SU-DHL-6 (cell line): ENCODE results near the gene MIF.
"Not testable (repeated sequence)": the region's sequence is repeated elsewhere in the genome, so short reads cannot be mapped to it uniquely, and the experiment has no call there.

ENCODE experiments used
- H2AFZ ChIP-seq: fragments of 200-600 bp; sonication (generic); 2 replicates; pipeline ENCODE4 v1.6.1; 2014; ENCODE audit warnings: low read depth, mild to moderate bottlenecking, moderate library complexity, mixed read lengths, antibody characterized with exemption, low read length; ENCODE audit not compliant: severe bottlenecking
- H3F3A ChIP-seq: fragments of 200-600 bp; shearing (Covaris generic); 2 replicates; pipeline ENCODE4 v1.6.0; 2016; ENCODE audit warnings: antibody characterized with exemption, mild to moderate bottlenecking; ENCODE audit not compliant: insufficient read depth
- H3K27ac ChIP-seq: fragments of 200-600 bp; sonication (generic); 2 replicates; pipeline ENCODE4 v1.5.1; 2016; ENCODE audit warnings: low read depth, mild to moderate bottlenecking, low read length, moderate library complexity, mixed read lengths
- H3K27me3 ChIP-seq: fragments of 200-600 bp; sonication (generic), shearing (Covaris generic); 2 replicates; pipeline ENCODE4 v1.6.0; 2014; ENCODE audit warnings: mild to moderate bottlenecking, low read length
- H3K36me3 ChIP-seq: fragments of 200-600 bp; sonication (generic); 2 replicates; pipeline ENCODE4 v1.6.1; 2014; ENCODE audit warnings: mild to moderate bottlenecking, low read length, mixed read lengths
- H3K4me2 ChIP-seq: fragments of 300-600, 200-600 bp; shearing (Covaris generic), sonication (generic); 2 replicates; pipeline ENCODE4 v1.6.0; 2014; ENCODE audit warnings: low read length, low read depth, mild to moderate bottlenecking; ENCODE audit not compliant: poor library complexity, severe bottlenecking
- H3K4me3 ChIP-seq: fragments of 200-600 bp; sonication (generic); 2 replicates; pipeline ENCODE4 v1.5.1; 2014; ENCODE audit warnings: antibody characterized with exemption, low read length, mild to moderate bottlenecking, mixed read lengths; ENCODE audit not compliant: insufficient read depth, poor library complexity, severe bottlenecking
- H3K79me2 ChIP-seq: fragments of 200-600 bp; sonication (generic); 2 replicates; pipeline ENCODE4 v1.6.1; 2014; ENCODE audit warnings: mild to moderate bottlenecking, low read length, moderate library complexity; ENCODE audit not compliant: insufficient read depth
- H3K9ac ChIP-seq: fragments of 200-600 bp; sonication (generic); 2 replicates; pipeline ENCODE4 v1.7.0; 2014; ENCODE audit warnings: mild to moderate bottlenecking, low read length
- H3K9me2 ChIP-seq: fragments of 200-600 bp; sonication (generic); replicated peaks from 2 replicates; pipeline ENCODE4 v1.6.1; 2014; ENCODE audit warnings: low read length; ENCODE audit not compliant: insufficient read depth
- H3K9me3 ChIP-seq: fragments of 200-600 bp; sonication (generic); 2 replicates; pipeline ENCODE4 v1.6.1; 2014; ENCODE audit warnings: low read length, mixed read lengths; ENCODE audit not compliant: insufficient read depth
- H4K20me1 ChIP-seq: fragments of 200-600 bp; sonication (generic); 2 replicates; pipeline ENCODE4 v1.6.1; 2014; ENCODE audit warnings: low read depth, mild to moderate bottlenecking, antibody characterized with exemption, low read length, moderate library complexity, mixed read lengths
- EZH2phosphoT487 ChIP-seq: fragments of 200-600 bp; sonication (generic), shearing (Covaris generic); conservative IDR thresholded peaks from 2 replicates; pipeline ENCODE4 v1.6.1; 2018; ENCODE audit warnings: mild to moderate bottlenecking, antibody characterized with exemption, low read length, moderate library complexity, mixed read lengths
- TF ChIP-seq, protein P1 (sequence below): fragments of 200-600 bp; sonication (generic); IDR thresholded peaks from one replicate; pipeline ENCODE4 v1.5.1; 2017; ENCODE audit warnings: antibody characterized with exemption, mild to moderate bottlenecking, low read length, moderate library complexity; ENCODE audit not compliant: insufficient read depth, poor library complexity, severe bottlenecking

The MIF gene

GRCh38 chr22:23939017-23939357, 44.8 kb downstream of the MIF start:
- Histone ChIP-seq H3K9me3 (no peaks in the 10 kb centered on the region), H3K27ac (no peak overlapping the region), H4K20me1 (no peaks in the 10 kb centered on the region)

DNA sequence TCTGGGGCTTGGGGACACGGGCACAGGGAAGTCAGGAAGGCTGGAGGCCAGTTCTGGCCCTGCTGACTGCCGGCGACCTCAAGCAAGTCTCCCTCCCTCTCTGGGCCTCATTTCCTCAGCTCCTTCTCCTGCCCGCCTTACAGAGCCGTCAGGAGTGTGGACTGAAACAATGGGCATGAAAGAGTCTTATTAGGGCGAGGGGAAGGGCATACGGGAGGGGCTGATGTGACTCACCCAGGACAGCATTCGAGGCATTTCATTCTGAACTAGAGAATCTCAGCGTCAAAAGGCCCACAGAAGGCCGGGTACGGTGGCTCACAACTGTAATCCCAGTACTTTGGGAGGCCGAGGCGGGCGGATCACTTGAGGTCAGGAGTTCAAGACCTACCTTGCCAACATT, 46.0 kb downstream of the MIF start:
- H3K4me2 ChIP-seq, H3K9ac ChIP-seq, H4K20me1 ChIP-seq, H3K79me2 ChIP-seq, H2AFZ ChIP-seq, H3K9me3 ChIP-seq, H3K4me3 ChIP-seq, H3K27me3 ChIP-seq, H3K36me3 ChIP-seq, H3K27ac ChIP-seq, H3K9me2 ChIP-seq, H3F3A ChIP-seq: not testable (repeated sequence)

More at GRCh38 chr22:23939017-23939357, 44.8 kb downstream of the MIF start:
- Histone ChIP-seq H3K9me2 (no peaks in the 10 kb centered on the region), H3K79me2 (no peaks in the 10 kb centered on the region), H3K27me3 (no peaks in the 10 kb centered on the region), H3K4me2 (no peak overlapping the region), H3K9ac (no peak overlapping the region), H3K36me3 (no peaks in the 10 kb centered on the region), H2AFZ (no peak overlapping the region), H3F3A (no peaks in the 10 kb centered on the region), H3K4me3 (no peak overlapping the region)
- TF ChIP-seq EZH2phosphoT487 = no peak
- TF ChIP-seq, protein P1, sequence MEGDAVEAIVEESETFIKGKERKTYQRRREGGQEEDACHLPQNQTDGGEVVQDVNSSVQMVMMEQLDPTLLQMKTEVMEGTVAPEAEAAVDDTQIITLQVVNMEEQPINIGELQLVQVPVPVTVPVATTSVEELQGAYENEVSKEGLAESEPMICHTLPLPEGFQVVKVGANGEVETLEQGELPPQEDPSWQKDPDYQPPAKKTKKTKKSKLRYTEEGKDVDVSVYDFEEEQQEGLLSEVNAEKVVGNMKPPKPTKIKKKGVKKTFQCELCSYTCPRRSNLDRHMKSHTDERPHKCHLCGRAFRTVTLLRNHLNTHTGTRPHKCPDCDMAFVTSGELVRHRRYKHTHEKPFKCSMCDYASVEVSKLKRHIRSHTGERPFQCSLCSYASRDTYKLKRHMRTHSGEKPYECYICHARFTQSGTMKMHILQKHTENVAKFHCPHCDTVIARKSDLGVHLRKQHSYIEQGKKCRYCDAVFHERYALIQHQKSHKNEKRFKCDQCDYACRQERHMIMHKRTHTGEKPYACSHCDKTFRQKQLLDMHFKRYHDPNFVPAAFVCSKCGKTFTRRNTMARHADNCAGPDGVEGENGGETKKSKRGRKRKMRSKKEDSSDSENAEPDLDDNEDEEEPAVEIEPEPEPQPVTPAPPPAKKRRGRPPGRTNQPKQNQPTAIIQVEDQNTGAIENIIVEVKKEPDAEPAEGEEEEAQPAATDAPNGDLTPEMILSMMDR = no peak
